Measurements from ENCODE around the gene WASL.

DNA sequence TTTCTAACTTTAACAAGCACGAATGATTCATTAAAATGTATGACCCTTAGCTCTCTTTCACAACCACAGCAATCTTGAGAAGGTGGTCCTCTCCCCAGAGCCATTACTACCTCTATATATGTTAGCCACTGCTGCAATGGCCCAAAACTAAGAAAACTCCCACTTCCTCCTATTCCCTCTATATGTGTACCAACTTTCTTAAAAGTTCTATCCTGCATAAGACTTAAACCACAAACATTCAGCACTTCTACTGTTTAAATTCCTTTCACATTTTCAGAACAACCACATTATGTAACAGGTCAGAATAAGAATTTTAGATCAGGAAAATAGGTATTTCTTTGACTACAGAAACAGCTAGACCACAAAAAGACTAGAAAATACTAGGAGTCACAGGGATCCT, 36.2 kb downstream of the WASL start:
- TF ChIP-seq POLR2A (IDR thresholded peaks at IDR 0.05), result no peak
- TF ChIP-seq, protein P1, sequence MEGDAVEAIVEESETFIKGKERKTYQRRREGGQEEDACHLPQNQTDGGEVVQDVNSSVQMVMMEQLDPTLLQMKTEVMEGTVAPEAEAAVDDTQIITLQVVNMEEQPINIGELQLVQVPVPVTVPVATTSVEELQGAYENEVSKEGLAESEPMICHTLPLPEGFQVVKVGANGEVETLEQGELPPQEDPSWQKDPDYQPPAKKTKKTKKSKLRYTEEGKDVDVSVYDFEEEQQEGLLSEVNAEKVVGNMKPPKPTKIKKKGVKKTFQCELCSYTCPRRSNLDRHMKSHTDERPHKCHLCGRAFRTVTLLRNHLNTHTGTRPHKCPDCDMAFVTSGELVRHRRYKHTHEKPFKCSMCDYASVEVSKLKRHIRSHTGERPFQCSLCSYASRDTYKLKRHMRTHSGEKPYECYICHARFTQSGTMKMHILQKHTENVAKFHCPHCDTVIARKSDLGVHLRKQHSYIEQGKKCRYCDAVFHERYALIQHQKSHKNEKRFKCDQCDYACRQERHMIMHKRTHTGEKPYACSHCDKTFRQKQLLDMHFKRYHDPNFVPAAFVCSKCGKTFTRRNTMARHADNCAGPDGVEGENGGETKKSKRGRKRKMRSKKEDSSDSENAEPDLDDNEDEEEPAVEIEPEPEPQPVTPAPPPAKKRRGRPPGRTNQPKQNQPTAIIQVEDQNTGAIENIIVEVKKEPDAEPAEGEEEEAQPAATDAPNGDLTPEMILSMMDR (IDR thresholded peaks at IDR 0.05), result no peak

All from tibial nerve (tissue), 3 donors.